Astrocyte (in vitro differentiated cells and primary cell): Measurements from ENCODE around the gene MAP1A.

Experiments used
- EZH2 ChIP-seq: IDR thresholded peaks from 2 replicates; pipeline ENCODE4 v1.6.1; 2012; ENCODE audit warnings: mild to moderate bottlenecking, low read length, inconsistent platforms; ENCODE audit not compliant: insufficient read depth
- TF ChIP-seq, protein P1 (sequence below): IDR thresholded peaks from 2 replicates; pipeline ENCODE4 v1.5.1; 2011; ENCODE audit warnings: low read depth, mild to moderate bottlenecking, inconsistent platforms, low read length, moderate library complexity; ENCODE audit not compliant: insufficient read depth

GRCh38 chr15:43523646-43524045 lies 6.2 kb downstream of the MAP1A start:
- TF ChIP-seq, protein P1, sequence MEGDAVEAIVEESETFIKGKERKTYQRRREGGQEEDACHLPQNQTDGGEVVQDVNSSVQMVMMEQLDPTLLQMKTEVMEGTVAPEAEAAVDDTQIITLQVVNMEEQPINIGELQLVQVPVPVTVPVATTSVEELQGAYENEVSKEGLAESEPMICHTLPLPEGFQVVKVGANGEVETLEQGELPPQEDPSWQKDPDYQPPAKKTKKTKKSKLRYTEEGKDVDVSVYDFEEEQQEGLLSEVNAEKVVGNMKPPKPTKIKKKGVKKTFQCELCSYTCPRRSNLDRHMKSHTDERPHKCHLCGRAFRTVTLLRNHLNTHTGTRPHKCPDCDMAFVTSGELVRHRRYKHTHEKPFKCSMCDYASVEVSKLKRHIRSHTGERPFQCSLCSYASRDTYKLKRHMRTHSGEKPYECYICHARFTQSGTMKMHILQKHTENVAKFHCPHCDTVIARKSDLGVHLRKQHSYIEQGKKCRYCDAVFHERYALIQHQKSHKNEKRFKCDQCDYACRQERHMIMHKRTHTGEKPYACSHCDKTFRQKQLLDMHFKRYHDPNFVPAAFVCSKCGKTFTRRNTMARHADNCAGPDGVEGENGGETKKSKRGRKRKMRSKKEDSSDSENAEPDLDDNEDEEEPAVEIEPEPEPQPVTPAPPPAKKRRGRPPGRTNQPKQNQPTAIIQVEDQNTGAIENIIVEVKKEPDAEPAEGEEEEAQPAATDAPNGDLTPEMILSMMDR: no peak
- TF ChIP-seq EZH2: no peak
